ENCODE data around the gene MARCOL. TPM values are rescaled to one million over a fixed set of nuclear protein-coding genes. Genes with fewer than 3 reads are reported as not detected.

Gene MARCOL
- total RNA-seq, 4 donors from 2014 or later: not detected

DNA sequence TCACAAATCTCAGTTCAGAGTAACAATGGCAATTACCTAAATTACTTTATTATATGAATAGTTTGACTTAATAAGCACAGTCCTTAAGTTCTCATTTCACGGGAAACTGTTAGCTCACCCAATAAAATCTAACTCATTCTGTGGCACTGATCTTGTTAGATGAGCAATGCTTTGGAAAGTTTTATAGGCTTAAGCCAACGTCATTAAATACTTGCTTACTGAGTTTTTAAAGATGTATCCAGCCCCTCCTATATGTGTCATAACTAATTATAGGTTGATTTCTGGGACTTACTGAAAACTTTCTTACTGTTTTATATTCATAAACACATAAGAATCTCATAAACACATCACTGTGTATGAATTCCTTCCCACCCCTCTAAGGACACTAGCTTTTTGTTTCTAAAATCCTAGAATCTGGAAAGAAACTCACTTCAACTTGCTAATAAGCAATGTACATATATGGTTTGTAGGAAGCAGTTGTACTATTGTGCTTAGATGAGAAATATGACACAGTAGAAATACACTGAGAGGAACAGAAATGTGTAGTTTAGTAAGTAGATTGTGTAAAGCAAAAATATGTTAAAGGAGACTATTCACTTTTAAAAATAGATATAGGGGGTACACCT is 14.1 kb upstream of the MARCOL start:
- no peak overlapping the region for H3K27ac ChIP-seq
- intact Hi-C loops (cut with DNase I; ENCODE audit: low total_unique reads) (no loop called here), in situ Hi-C loops (cut with MboI; ENCODE audit: low sequenced_read_pairs in 4 of 4) (no loop called here)
- H3K9me3 ChIP-seq: no peaks in the 10 kb centered on the region
- no peaks in the 10 kb centered on the region for H3K27me3 ChIP-seq
- no peaks in the 10 kb centered on the region for H3K36me3 ChIP-seq
- ATAC-seq: no peak
- DNase-seq: no peak
- TF ChIP-seq, protein P1, sequence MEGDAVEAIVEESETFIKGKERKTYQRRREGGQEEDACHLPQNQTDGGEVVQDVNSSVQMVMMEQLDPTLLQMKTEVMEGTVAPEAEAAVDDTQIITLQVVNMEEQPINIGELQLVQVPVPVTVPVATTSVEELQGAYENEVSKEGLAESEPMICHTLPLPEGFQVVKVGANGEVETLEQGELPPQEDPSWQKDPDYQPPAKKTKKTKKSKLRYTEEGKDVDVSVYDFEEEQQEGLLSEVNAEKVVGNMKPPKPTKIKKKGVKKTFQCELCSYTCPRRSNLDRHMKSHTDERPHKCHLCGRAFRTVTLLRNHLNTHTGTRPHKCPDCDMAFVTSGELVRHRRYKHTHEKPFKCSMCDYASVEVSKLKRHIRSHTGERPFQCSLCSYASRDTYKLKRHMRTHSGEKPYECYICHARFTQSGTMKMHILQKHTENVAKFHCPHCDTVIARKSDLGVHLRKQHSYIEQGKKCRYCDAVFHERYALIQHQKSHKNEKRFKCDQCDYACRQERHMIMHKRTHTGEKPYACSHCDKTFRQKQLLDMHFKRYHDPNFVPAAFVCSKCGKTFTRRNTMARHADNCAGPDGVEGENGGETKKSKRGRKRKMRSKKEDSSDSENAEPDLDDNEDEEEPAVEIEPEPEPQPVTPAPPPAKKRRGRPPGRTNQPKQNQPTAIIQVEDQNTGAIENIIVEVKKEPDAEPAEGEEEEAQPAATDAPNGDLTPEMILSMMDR (IDR thresholded peaks at IDR 0.05 in 4 of 5, conservative IDR thresholded peaks at IDR 0.05 in 1 of 5): no peak
- TF ChIP-seq POLR2A (IDR thresholded peaks at IDR 0.05): no peak
- no peaks in the 10 kb centered on the region for H3K4me1 ChIP-seq
- no peak overlapping the region for H3K4me3 ChIP-seq

DNA sequence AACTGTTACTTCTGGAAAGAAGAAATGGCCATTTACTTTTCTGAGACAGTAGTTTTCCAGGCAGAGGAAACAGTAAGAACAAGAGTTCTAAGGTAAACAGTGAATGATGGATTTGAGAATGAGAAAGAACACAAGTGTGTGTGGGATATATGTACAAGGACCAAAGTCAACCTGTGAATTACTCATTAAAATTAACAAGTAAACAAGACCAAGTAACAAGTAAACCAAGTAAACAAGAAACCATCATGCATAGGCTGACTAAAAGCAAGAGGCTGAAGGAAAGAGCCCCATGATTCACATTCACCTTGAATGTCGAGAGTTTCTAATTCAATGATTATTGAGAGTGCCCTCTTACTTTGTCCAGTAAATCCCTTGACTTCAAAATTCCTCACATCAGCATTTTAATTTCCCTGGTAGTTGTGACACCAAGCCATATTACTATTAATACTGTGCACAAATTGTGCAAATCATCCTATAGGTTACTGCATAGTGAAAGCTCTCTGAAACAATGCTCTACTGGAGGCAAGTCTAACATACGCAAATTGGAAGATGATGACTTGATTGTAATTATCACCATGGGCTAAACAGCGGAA is 9.8 kb upstream of the MARCOL start:
- H3K27ac ChIP-seq: no peak overlapping the region
- no peaks in the 10 kb centered on the region for H3K27me3 ChIP-seq
- no peak for TF ChIP-seq POLR2A (IDR thresholded peaks at IDR 0.05)
- TF ChIP-seq, protein P1 (IDR thresholded peaks at IDR 0.05 in 4 of 5, conservative IDR thresholded peaks at IDR 0.05 in 1 of 5): no peak
- no peaks in the 10 kb centered on the region for H3K36me3 ChIP-seq
- intact Hi-C loops (cut with DNase I; ENCODE audit: low total_unique reads): no loop called here
- H3K9me3 ChIP-seq: no peaks in the 10 kb centered on the region
- no peaks in the 10 kb centered on the region for H3K4me1 ChIP-seq
- DNase-seq (no peak), ATAC-seq (no peak)
- in situ Hi-C loops (cut with MboI; ENCODE audit: low sequenced_read_pairs in 4 of 4): no loop called here
- H3K4me3 ChIP-seq: no peak overlapping the region

DNA sequence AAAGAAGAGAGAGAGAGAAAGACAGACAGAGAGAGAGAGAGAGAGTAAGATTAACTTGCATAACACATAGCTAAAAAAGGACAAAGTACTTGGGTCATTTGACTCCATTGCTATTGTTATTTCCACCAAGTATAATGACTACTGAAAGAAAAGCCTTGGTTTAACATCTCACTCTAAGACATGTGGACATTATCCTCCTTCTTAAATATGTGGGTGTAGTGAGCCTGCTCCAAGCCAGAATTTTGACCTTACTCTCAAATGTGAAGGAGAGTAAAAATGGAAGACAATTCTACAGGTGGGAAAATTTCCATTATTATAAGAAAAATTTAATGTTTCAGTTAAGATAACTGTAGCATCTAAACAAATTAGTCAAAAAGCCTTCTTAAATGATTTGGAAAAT is 8.5 kb upstream of the MARCOL start:
- DNase-seq: no peak
- Histone ChIP-seq H3K27ac (no peak overlapping the region), H3K9me3 (no peaks in the 10 kb centered on the region), H3K36me3 (no peaks in the 10 kb centered on the region), H3K4me3 (no peak overlapping the region), H3K4me1 (no peaks in the 10 kb centered on the region), H3K27me3 (no peaks in the 10 kb centered on the region)
- in situ Hi-C loops (cut with MboI; ENCODE audit: low sequenced_read_pairs in 4 of 4) (no loop called here), intact Hi-C loops (cut with DNase I; ENCODE audit: low total_unique reads) (no loop called here)
- ATAC-seq: no peak
- TF ChIP-seq, protein P1 (IDR thresholded peaks at IDR 0.05 in 4 of 5, conservative IDR thresholded peaks at IDR 0.05 in 1 of 5): no peak
- TF ChIP-seq POLR2A (IDR thresholded peaks at IDR 0.05): no peak

DNA sequence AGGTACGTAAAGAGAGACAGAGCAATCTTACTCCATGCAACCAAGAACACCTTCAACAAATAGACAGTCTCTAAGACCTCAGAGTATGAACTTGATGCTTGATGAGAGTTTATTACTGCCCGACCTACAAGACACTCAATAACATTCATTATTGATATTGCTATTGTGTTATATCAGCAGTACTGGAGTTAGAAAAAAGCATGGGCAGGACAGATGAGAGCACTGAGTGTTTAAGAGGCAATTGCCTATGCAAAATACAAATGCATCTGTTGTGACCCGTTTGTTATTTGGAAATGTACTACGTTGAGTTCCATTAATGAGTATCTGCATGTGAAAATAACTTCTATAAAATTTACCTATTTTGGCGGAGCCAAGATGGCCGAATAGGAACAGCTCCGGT is 8.1 kb upstream of the MARCOL start:
- ATAC-seq: no peak
- in situ Hi-C loops (cut with MboI; ENCODE audit: low sequenced_read_pairs in 4 of 4) (no loop called here), intact Hi-C loops (cut with DNase I; ENCODE audit: low total_unique reads) (no loop called here)
- Histone ChIP-seq H3K27ac (no peak overlapping the region), H3K36me3 (no peaks in the 10 kb centered on the region), H3K27me3 (no peaks in the 10 kb centered on the region), H3K4me1 (no peaks in the 10 kb centered on the region), H3K9me3 (no peaks in the 10 kb centered on the region), H3K4me3 (no peak overlapping the region)
- DNase-seq: no peak
- TF ChIP-seq, protein P1 (IDR thresholded peaks at IDR 0.05 in 4 of 5, conservative IDR thresholded peaks at IDR 0.05 in 1 of 5): no peak
- no peak for TF ChIP-seq POLR2A (IDR thresholded peaks at IDR 0.05)

Measured in gastrocnemius medialis (tissue), 4 donors.